ENCODE results near the gene LIPJ.

The LIPJ gene

GRCh38 chr10:88598055-88598454 is 11.5 kb downstream of the LIPJ start:
- DNase-seq: peak; percentile 69 to 91 (median 87)

- DNase-seq: no peak
These were observed 21.6 kb downstream of the LIPJ start for GRCh38 chr10:88608052-88608732.

GRCh38 chr10:88608780-88609179 is 22.2 kb downstream of the LIPJ start:
- no peak for DNase-seq

GRCh38 chr10:88616250-88616977 is 29.9 kb downstream of the LIPJ start:
- no peak for DNase-seq

GRCh38 chr10:88617772-88618300 is 31.3 kb downstream of the LIPJ start:
- no peak for DNase-seq

- no peak for DNase-seq
These were observed 31.9 kb downstream of the LIPJ start for GRCh38 chr10:88618496-88618895.

GRCh38 chr10:88620441-88620840 is 33.9 kb downstream of the LIPJ start:
- DNase-seq: no peak

- DNase-seq: no peak
These were observed 37.3 kb downstream of the LIPJ start for GRCh38 chr10:88623835-88624234.

- no peak for DNase-seq
These were observed 38.3 kb downstream of the LIPJ start for GRCh38 chr10:88624840-88625239.

GRCh38 chr10:88640186-88640585 is 53.6 kb downstream of the LIPJ start:
- DNase-seq: no peak

- DNase-seq: no peak
These were observed 55.6 kb downstream of the LIPJ start for GRCh38 chr10:88642209-88642608.

GRCh38 chr10:88642963-88643362 is 56.4 kb downstream of the LIPJ start:
- DNase-seq: peak; percentile 63 to 88 (median 88)

- peak; percentile 55 to 58 (median 57) for DNase-seq
These were observed 60.6 kb downstream of the LIPJ start for GRCh38 chr10:88647061-88647615.

GRCh38 chr10:88651101-88651551 is 64.6 kb downstream of the LIPJ start:
- peak; percentile 54 to 69 (median 67) for DNase-seq

GRCh38 chr10:88652616-88653015 is 66.1 kb downstream of the LIPJ start:
- no peak for DNase-seq
